SKM-1 (cell line): ENCODE data around the gene SLC38A11.

Experiments used
- DNase-seq: peaks from one replicate; lab custom pipeline; 2025; ENCODE audit not compliant: unreplicated experiment; lab: John Stamatoyannopoulos, UW

The SLC38A11 gene

GRCh38 chr2:164846276-164846675 is 109.0 kb downstream of the SLC38A11 start:
- no peak for DNase-seq
